Activated T-helper 2 cell treated with anti-CD3 and anti-CD28 coated beads, Interferon-gamma antibody, Interleukin-2, Interleukin-4, amounts not matched to agents 10 μg/mL and 5 μg/mL and 100 μg/mL, durations not matched to agents 14 hours and 24 hours and 36 hours (primary cell): ENCODE measurements around the gene PADI1. TPM values are rescaled to one million over a fixed set of nuclear protein-coding genes. Genes with fewer than 3 reads are reported as not detected.

Experiments
- DNase-seq: peaks from one replicate; pipeline ENCODE4 v3.0.0; 2021; ENCODE audit warnings: low spot score
- H3K27ac Mint-ChIP-seq: one replicate; pipeline ENCODE4 v1.8.0; 2021; ENCODE audit warnings: mixed read lengths
- H3K27me3 Mint-ChIP-seq: one replicate; pipeline ENCODE4 v1.8.0; 2021; ENCODE audit warnings: low read depth, mixed read lengths
- H3K36me3 Mint-ChIP-seq: one replicate; pipeline ENCODE4 v1.8.0; 2021; ENCODE audit warnings: low read depth, mixed read lengths
- H3K4me1 Mint-ChIP-seq: one replicate; pipeline ENCODE4 v1.8.0; 2021; ENCODE audit warnings: low read depth, mixed read lengths
- H3K4me3 Mint-ChIP-seq: one replicate; pipeline ENCODE4 v1.8.0; 2021; ENCODE audit warnings: low read depth, mild to moderate bottlenecking, moderate library complexity, mixed read lengths
- H3K9me3 Mint-ChIP-seq: one replicate; pipeline ENCODE4 v1.8.0; 2021; ENCODE audit warnings: mixed read lengths
- intact Hi-C: fragments of 100-400 bp; cut with micrococcal nuclease; formaldehyde crosslinking; loops from one replicate; pipeline ENCODE4 v1.15.1; 2023
- total RNA-seq: library from RNA; stranded (reverse); gene quantifications from 2 replicates; pipeline ENCODE4 v1.2.3, GENCODE V29; 2022

Gene PADI1
- total RNA-seq, 1 donor from 2014 or later, result not detected

DNA sequence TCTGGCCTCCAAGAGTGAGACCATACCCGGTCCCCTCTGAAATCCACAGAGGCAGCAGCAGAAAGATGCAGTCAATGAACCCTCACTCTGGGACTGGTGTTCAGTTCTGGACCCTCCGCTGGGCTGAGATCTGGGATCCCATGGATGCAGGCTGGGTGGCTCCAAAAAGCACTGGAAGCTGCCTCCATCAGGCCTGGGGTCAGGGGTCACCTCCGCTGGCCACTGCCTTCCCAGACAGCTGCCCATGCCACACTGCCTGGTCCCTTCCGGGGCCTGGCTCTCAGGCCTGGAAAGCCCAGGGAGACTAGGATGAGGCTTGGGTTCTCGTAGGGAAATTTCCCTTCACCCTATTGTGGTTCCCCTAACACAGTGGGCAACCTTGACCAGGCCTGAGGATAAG is 81.7 kb downstream of the PADI1 start:
- Mint-ChIP-seq H3K27me3 (peaks cover 8% of the 10 kb centered on the region), H3K9me3 (no peaks in the 10 kb centered on the region), H3K27ac (no peak overlapping the region), H3K4me3 (no peak overlapping the region), H3K4me1 (no peaks in the 10 kb centered on the region), H3K36me3 (no peaks in the 10 kb centered on the region)
- intact Hi-C loops, result no loop called here
- no peak for DNase-seq

DNA sequence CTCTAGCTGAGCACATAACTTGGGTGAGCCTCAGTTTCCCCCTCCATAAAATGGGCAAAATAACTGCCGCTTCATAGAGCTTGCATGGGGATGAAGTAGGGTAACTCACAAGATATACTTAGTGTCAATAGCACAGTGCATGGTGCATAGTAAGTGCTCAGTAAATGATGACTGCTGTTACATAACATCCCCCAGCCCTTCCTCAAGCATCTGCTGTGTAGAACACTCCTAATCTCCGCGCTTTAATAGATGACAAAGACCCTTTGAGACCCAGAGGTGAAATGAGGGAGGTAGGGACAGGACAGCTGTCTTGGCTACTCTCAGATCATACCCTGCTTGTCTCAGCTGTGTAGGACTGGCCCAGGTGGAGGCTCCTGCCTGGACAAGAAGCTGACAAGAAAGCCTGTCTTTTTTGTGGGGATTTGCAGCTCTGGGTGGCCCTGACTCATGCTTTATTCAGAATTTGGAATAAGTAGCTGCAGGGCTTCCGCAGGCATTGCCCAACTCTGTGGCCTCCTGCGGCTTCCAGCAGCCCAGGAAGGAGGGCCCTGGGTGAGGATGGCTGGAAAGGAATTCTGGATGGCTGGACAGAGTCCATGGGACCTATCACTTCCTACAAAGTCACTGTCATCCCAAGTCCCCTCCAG is 82.3 kb downstream of the PADI1 start:
- Mint-ChIP-seq H3K4me1 (no peaks in the 10 kb centered on the region), H3K4me3 (no peak overlapping the region), H3K27ac (no peak overlapping the region), H3K27me3 (peaks cover 2% of the 10 kb centered on the region), H3K36me3 (no peaks in the 10 kb centered on the region), H3K9me3 (no peaks in the 10 kb centered on the region)
- intact Hi-C loops, result no loop called here
- DNase-seq, result no peak

DNA sequence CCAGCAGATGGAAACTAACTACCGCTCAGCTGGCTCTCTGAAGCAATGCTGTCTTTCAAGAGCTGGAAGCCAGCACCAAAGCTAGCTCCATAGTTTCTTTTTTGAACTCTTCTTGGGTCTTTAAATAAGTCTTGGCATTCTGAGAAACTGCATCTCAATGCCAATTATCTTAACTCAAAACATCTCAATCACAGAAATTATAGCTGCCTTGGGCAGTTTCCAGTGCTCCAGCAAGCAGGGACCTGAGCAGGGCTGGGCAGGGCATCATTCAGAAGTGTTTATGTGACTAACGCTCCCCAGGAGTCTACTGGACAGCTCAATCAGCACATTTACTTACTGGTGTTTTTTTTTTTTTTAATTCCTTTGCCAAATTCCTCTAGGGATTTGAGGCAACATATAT is 84.8 kb downstream of the PADI1 start:
- intact Hi-C loops, result no loop called here
- DNase-seq, result no peak
- H3K4me1 Mint-ChIP-seq, result no peaks in the 10 kb centered on the region
- no peaks in the 10 kb centered on the region for H3K9me3 Mint-ChIP-seq
- no peak overlapping the region for H3K27ac Mint-ChIP-seq
- H3K27me3 Mint-ChIP-seq, result peaks cover 4% of the 10 kb centered on the region
- no peak overlapping the region for H3K4me3 Mint-ChIP-seq
- H3K36me3 Mint-ChIP-seq, result no peaks in the 10 kb centered on the region

DNA sequence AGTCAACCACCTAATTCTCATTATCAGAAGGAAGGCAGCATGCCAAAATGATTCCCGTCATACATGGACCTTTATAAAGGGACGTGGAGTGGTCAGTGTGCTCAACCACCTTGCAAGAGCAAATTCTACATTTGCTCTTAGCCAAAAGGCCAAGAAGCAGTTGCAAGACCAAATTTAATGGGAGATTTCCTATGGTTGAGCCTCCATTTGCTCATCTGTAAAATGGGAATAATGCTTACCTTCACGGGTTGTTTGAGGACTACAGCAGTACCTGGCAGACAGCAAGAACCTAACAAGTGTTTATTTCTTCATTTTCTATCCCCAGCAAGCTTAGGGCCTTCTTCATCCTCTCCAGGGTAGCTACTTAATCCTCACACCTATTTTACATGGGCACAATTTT is 85.6 kb downstream of the PADI1 start:
- no peak for DNase-seq
- Mint-ChIP-seq H3K27ac (no peak overlapping the region), H3K4me3 (no peak overlapping the region), H3K36me3 (no peaks in the 10 kb centered on the region), H3K9me3 (no peaks in the 10 kb centered on the region), H3K4me1 (no peaks in the 10 kb centered on the region), H3K27me3 (peaks cover 4% of the 10 kb centered on the region)
- intact Hi-C loops, result no loop called here

DNA sequence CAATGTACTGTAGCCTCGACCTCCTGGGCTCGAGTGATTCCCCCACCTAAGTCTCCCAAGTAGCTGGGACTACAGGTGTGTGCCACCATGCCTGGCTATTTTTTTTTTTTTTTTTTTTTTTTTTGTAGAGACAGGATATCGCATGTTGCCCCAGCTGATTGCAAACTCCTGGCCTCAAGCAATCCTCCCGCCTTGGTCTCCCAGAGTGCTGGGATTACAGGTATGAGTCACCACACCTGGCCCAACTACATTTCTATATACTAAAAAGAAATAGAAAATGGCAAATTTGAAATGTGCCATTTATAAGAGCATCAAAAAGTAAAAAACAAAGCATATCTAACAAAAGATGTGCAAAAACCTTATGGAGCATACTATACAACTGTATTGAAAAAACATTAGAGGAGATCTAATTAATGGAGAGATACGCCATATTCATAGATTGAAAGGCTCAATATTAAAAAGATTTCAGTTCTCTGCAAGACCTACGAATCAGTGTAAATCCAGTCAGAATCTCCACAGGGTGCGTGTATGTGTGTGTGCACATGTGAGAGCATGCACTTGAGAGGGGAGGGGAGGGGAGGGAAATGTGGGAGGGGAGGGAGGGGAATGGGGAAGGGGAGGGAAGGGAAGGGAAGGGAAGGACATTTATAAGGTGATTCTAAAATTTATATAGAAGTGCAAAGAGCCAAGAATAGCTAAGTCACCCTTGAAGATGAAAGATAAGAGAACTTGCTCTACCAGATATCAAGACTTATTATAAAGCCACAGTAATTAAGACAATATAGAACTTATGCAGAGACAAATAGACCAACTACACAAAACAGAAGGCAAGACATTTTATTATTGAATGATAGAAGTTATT is 87.6 kb downstream of the PADI1 start:
- peaks cover 4% of the 10 kb centered on the region for H3K27me3 Mint-ChIP-seq
- no peaks in the 10 kb centered on the region for H3K36me3 Mint-ChIP-seq
- no peak overlapping the region for H3K4me3 Mint-ChIP-seq
- H3K9me3 Mint-ChIP-seq, result no peaks in the 10 kb centered on the region
- DNase-seq, result no peak
- intact Hi-C loops, result no loop called here
- no peak overlapping the region for H3K27ac Mint-ChIP-seq
- H3K4me1 Mint-ChIP-seq, result no peaks in the 10 kb centered on the region

DNA sequence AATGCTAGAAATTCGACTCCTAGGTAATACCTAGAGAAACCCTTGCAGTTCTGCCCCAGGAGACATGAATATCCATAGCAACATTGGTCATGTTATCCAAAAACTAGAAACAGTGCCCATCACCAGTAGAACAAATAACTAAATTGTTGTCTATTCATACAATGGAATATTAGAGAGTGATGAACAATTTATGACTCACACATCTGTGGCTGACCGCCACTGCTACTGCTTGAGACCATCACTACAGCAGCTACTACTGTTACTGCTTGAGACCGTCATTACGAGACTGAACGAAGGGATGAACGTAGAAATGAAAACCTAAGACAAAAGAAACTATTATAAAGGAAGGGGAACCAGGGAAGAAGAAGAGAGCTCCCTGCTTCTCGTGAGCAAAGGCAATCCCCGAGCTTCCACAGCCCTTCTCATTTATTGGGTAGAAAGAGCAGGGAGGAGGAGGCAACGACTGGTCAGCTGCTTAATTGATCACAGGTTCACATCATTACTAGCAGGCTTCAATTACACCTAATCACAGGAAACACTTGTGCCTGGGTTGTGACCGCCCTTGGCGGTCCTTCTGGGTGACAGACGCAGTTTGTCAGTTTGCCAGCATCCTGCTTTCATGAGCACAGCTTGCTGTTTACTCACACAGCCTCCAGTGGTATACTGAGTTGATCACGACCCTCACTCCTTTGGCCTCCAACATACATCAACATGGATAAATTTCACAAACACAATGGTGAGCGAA is 88.9 kb downstream of the PADI1 start:
- DNase-seq, result no peak
- no peaks in the 10 kb centered on the region for H3K36me3 Mint-ChIP-seq
- H3K4me1 Mint-ChIP-seq, result no peaks in the 10 kb centered on the region
- H3K27me3 Mint-ChIP-seq, result peaks cover 4% of the 10 kb centered on the region
- H3K27ac Mint-ChIP-seq, result no peak overlapping the region
- intact Hi-C loops, result no loop called here
- no peaks in the 10 kb centered on the region for H3K9me3 Mint-ChIP-seq
- no peak overlapping the region for H3K4me3 Mint-ChIP-seq

DNA sequence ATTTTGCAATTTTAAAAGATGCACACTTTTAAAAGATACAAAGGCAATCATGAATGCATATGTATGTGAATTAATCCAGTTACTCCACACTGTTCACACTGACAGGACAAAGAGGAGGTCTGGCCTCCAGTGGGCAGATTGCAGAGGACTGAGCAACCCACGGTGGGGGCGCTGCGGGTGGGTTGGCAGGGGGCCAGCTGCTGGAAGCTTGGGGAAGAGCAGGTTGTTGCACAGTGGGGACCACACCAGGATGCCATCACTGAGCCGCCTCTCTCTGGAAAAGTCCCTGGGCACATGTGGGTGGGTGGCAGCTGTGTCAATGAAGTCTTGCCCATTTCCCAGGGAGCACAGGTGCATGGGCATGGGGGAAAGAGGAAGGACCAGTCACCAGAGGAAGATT is 90.4 kb downstream of the PADI1 start:
- Mint-ChIP-seq H3K4me3 (no peak overlapping the region), H3K36me3 (no peaks in the 10 kb centered on the region)

More for the DNA sequence above, 90.4 kb downstream of the PADI1 start:
- no peaks in the 10 kb centered on the region for H3K4me1 Mint-ChIP-seq
- peaks cover 4% of the 10 kb centered on the region for H3K27me3 Mint-ChIP-seq
- H3K27ac Mint-ChIP-seq, result no peak overlapping the region
- no peak for DNase-seq
- no peaks in the 10 kb centered on the region for H3K9me3 Mint-ChIP-seq
- intact Hi-C loops, result no loop called here

Other genes starting within 250 kb of the PADI1 start
- 0.32 TPM in 1 of 2 replicates, not detected in the other for gene MFAP2, start 224.5 kb upstream of the PADI1 start, total RNA-seq
- gene ATP13A2, start 193.2 kb upstream of the PADI1 start, total RNA-seq, result 47.6 and 50.2 TPM in 2 replicates
- 117 and 124 TPM in 2 replicates for gene SDHB, start 151.1 kb upstream of the PADI1 start, total RNA-seq
- 0.11 and 0.14 TPM in 2 replicates for gene PADI2, start 85.7 kb upstream of the PADI1 start, total RNA-seq
- not detected in 2 replicates for gene PADI3, start 44.0 kb downstream of the PADI1 start, total RNA-seq
- not detected in 2 replicates for gene PADI4, start 103.1 kb downstream of the PADI1 start, total RNA-seq
- not detected in 2 replicates for gene PADI6, start 167.1 kb downstream of the PADI1 start, total RNA-seq
- gene RCC2, start 234.5 kb downstream of the PADI1 start, total RNA-seq, result 202 and 203 TPM in 2 replicates